Measurements from ENCODE around the gene CCDC81. TPM values are rescaled to one million over a fixed set of nuclear protein-coding genes. Genes with fewer than 3 reads are reported as not detected.

The CCDC81 gene
- total and polyA plus RNA-seq, 2 of the 4 experiments (the other 2 are of a cell fraction): 3.1 to 6.5 TPM

- Histone ChIP-seq H4K20me1 (ENCODE audit: insufficient read depth, low read length) (no peaks in the 10 kb centered on the region), H3K79me1 (ENCODE audit: low read depth in 1 of 2, low read length in 2 of 2) (peaks cover 0 to 13% of the 10 kb centered on the region in 2 experiments), H3K4me3 (ENCODE audit: insufficient read depth, low read depth, low read length) (no peak overlapping the region), H3K14ac (replicated peaks; ENCODE audit: low read depth, low read length) (no peak overlapping the region), H3K23ac (ENCODE audit: low read depth, low read length) (no peak overlapping the region), H2AK5ac (ENCODE audit: low read depth, low read length) (no peak overlapping the region), H3K9me3 (ENCODE audit: control insufficient read depth, insufficient read depth, low read length) (peaks cover 2% of the 10 kb centered on the region; the same call in 1 of the 2 replicates), H2BK20ac (ENCODE audit: low read depth, low read length) (no peak overlapping the region), H4K5ac (ENCODE audit: low read depth, low read length) (no peak overlapping the region), H2AK9ac (replicated peaks; ENCODE audit: low read depth, low read length, poor library complexity) (no peak overlapping the region), H2BK5ac (ENCODE audit: low read depth, low read length, poor library complexity, severe bottlenecking) (no peak overlapping the region), H3K4me1 (ENCODE audit: control insufficient read depth, insufficient read depth, low read length) (peaks cover 2% of the 10 kb centered on the region; the same call in 1 of the 2 replicates), H3K4me2 (ENCODE audit: low read depth, low read length) (no peak overlapping the region), H3K27me3 (ENCODE audit: control insufficient read depth, insufficient read depth, low read length) (no peaks in the 10 kb centered on the region), H4K91ac (ENCODE audit: insufficient read depth, low read depth, low read length) (no peak overlapping the region), H3K56ac (ENCODE audit: extremely low read depth, insufficient read depth, low read length) (no peak overlapping the region), H3K4ac (ENCODE audit: low read depth, low read length) (no peak overlapping the region), H2BK120ac (ENCODE audit: low read depth, low read length) (no peak overlapping the region), H3K18ac (ENCODE audit: low read depth, low read length) (no peak overlapping the region), H3K9ac (ENCODE audit: low read depth, low read length) (no peak overlapping the region), H4K8ac (ENCODE audit: low read depth in 2 of 2, low read length in 2 of 2) (0 out of 4 replicates have a peak overlapping the region, but pooled peaks of 1 of the 2 experiments have one; percentile 13), H3K36me3 (ENCODE audit: control insufficient read depth, insufficient read depth, low read length) (peaks cover 15% of the 10 kb centered on the region), H3K9me1 (ENCODE audit: insufficient read depth, low read length) (no peaks in the 10 kb centered on the region), H2BK15ac (ENCODE audit: low read depth, low read length) (no peak overlapping the region; the same call in 2 of the 3 replicates), H3K27ac (ENCODE audit: insufficient read depth, low read length) (no peak overlapping the region), H2AFZ (replicated peaks; ENCODE audit: low read length, poor library complexity) (no peak overlapping the region)
- POLR2A ChIA-PET (ENCODE audit: unreplicated experiment): no interaction called here
- intact Hi-C loops (cut with micrococcal nuclease) (no loop called here), dilution Hi-C loops (cut with HindIII; ENCODE audit: low sequenced_read_pairs, unreplicated experiment) (no loop called here), in situ Hi-C loops (cut with MboI; ENCODE audit: low sequenced_read_pairs) (no loop called here)
- TF ChIP-seq MXI1 (IDR thresholded peaks at IDR 0.05; ENCODE audit: borderline replicate concordance, low read depth, low read length): no peak
- TF ChIP-seq CTCF (conservative IDR thresholded peaks at IDR 0.05; ENCODE audit: low read depth, low read length): no peak
- no peak for TF ChIP-seq USF2 (IDR thresholded peaks at IDR 0.05; ENCODE audit: low read depth, low read length)
- CTCF ChIA-PET: interaction anchor here (1.6 kb wide), 1 partner anchor 13 kb away, joined by 6 read pairs; no protein-coding TSS in a partner anchor
- no peak for DNase-seq
- BruUV-seq (replicated peaks): no TSS peak
- WGBS, 2 experiments (ENCODE audit: extremely low coverage in 2 of 2, insufficient read length in 1 of 2): 100% methylated on average over 1 of the region's 6 CpGs; no CpG with 5 or more reads in 1 of the 2 experiments
- no peak for ATAC-seq (ENCODE audit: low read depth)
Observed at GRCh38 chr11:86335131-86335767, 39.4 kb upstream of the CCDC81 start.
